GM19043 (cell line): ENCODE measurements around the gene TMEM39B.
"Not testable (repeated sequence)": the region's sequence is repeated elsewhere in the genome, so short reads cannot be mapped to it uniquely, and the experiment has no call there.

Source experiments
- ATAC-seq: cut with Tn5 transposase; IDR thresholded peaks from one replicate; pipeline ENCODE4 v1.9.1; 2021; ENCODE audit warnings: low read depth; ENCODE audit not compliant: unreplicated experiment

Gene TMEM39B

GRCh38 chr1:32072622-32073298 is at the start of gene TMEM39B:
Gene TMEM39B (plus strand): TSS chr1:32072939. CDS start chr1:32073048, 109 bp downstream.
- peak; percentile 91 for ATAC-seq

GRCh38 chr1:32023351-32023750 is 49.4 kb upstream of the TMEM39B start:
- ATAC-seq: no peak

GRCh38 chr1:32025515-32025914 is 47.2 kb upstream of the TMEM39B start:
- ATAC-seq: no peak

- ATAC-seq: no peak
Measured at GRCh38 chr1:32028746-32029145, 44.0 kb upstream of the TMEM39B start.

GRCh38 chr1:32031578-32032274 is 41.0 kb upstream of the TMEM39B start:
- ATAC-seq: no peak

- no peak for ATAC-seq
Measured at GRCh38 chr1:32032275-32032615, 40.5 kb upstream of the TMEM39B start.

- no peak for ATAC-seq
Measured at GRCh38 chr1:32035119-32035518, 37.6 kb upstream of the TMEM39B start.

GRCh38 chr1:32040711-32041110 is 32.0 kb upstream of the TMEM39B start:
- no peak for ATAC-seq

- ATAC-seq: no peak
Measured at GRCh38 chr1:32042330-32042729, 30.4 kb upstream of the TMEM39B start.

- ATAC-seq: no peak
Measured at GRCh38 chr1:32044234-32044633, 28.5 kb upstream of the TMEM39B start.

- no peak for ATAC-seq
Measured at GRCh38 chr1:32045772-32046171, 27.0 kb upstream of the TMEM39B start.

- ATAC-seq: no peak
Measured at GRCh38 chr1:32047701-32048100, 25.0 kb upstream of the TMEM39B start.

- ATAC-seq: no peak
Measured at GRCh38 chr1:32048440-32048839, 24.3 kb upstream of the TMEM39B start.

GRCh38 chr1:32051706-32052105 is 21.0 kb upstream of the TMEM39B start:
- no peak for ATAC-seq

GRCh38 chr1:32052887-32053286 is 19.9 kb upstream of the TMEM39B start:
- ATAC-seq: no peak

GRCh38 chr1:32055416-32055815 is 17.3 kb upstream of the TMEM39B start:
- ATAC-seq: no peak

GRCh38 chr1:32056598-32056997 is 16.1 kb upstream of the TMEM39B start:
- ATAC-seq: no peak

GRCh38 chr1:32060914-32061313 is 11.8 kb upstream of the TMEM39B start:
- ATAC-seq: no peak

- ATAC-seq: no peak
Measured at GRCh38 chr1:32062867-32063230, 9.9 kb upstream of the TMEM39B start.

GRCh38 chr1:32063261-32063681 is 9.5 kb upstream of the TMEM39B start:
- no peak for ATAC-seq

- ATAC-seq: not testable (repeated sequence)
Measured at GRCh38 chr1:32065613-32066488, 6.9 kb upstream of the TMEM39B start.
